BLaER1 treated with 17β-estradiol and CSF1 and Interleukin-3, amounts not matched to agents 10 nM and 100 nM (cell line): ENCODE results near the gene ZFYVE9.
"Not testable (repeated sequence)": the region's sequence is repeated elsewhere in the genome, so short reads cannot be mapped to it uniquely, and the experiment has no call there.

Source experiments
- H3K27ac ChIP-seq, 11 experiments: shearing (Covaris generic); formaldehyde crosslinking; 2 replicates each; pipeline ENCODE4 v1.8.1; 2022
- H3K27me3 ChIP-seq, 11 experiments: shearing (Covaris generic); formaldehyde crosslinking; 2 replicates each; pipeline ENCODE4 v1.8.1; 2022
- H3K36me3 ChIP-seq, 11 experiments: shearing (Covaris generic); formaldehyde crosslinking; 2 replicates each; pipeline ENCODE4 v1.8.1; 2022
- H3K4me1 ChIP-seq, 10 experiments: shearing (Covaris generic); formaldehyde crosslinking; 2 replicates each; pipeline ENCODE4 v1.8.1; 2022
- H3K4me2 ChIP-seq, 11 experiments: shearing (Covaris generic); formaldehyde crosslinking; 2 replicates each; pipeline ENCODE4 v1.8.1; 2022
- H3K4me3 ChIP-seq, 10 experiments: shearing (Covaris generic); formaldehyde crosslinking; 2 replicates each; pipeline ENCODE4 v1.8.1; 2022
- H3K9ac ChIP-seq, 11 experiments: shearing (Covaris generic); formaldehyde crosslinking; 2 replicates each; pipeline ENCODE4 v1.8.1; 2022
- H3K9me3 ChIP-seq, 11 experiments: shearing (Covaris generic); formaldehyde crosslinking; replicated peaks in 1 of 11; 2 replicates each; pipeline ENCODE4 v1.8.1; 2022
- H4K20me1 ChIP-seq, 11 experiments: shearing (Covaris generic); formaldehyde crosslinking; 2 replicates each; pipeline ENCODE4 v1.8.1; 2022
- Cebpa-rat ChIP-seq, 11 experiments: shearing (Covaris generic); IDR thresholded peaks; 2 replicates each; pipeline ENCODE4 v1.8.1; 2022

The ZFYVE9 gene

GRCh38 chr1:52180176-52180575 is 38.3 kb downstream of the ZFYVE9 start:
- peaks cover 35 to 65% (median 54%) of the 10 kb centered on the region in 11 experiments for H3K9me3 ChIP-seq
- no peak overlapping the region for H3K27ac ChIP-seq
- H3K4me3 ChIP-seq = no peak overlapping the region
- no peak overlapping the region for H3K4me2 ChIP-seq
- peaks cover 0 to 15% (median 0%) of the 10 kb centered on the region in 11 experiments; a peak in 2 of 22 replicates for H3K36me3 ChIP-seq
- H3K9ac ChIP-seq = no peak overlapping the region
- no peaks in the 10 kb centered on the region for H3K4me1 ChIP-seq
- H4K20me1 ChIP-seq = peaks cover 0 to 6% (median 0%) of the 10 kb centered on the region in 11 experiments; a peak in 2 of 22 replicates
- H3K27me3 ChIP-seq = no peaks in the 10 kb centered on the region
- no peak for TF ChIP-seq Cebpa-rat (IDR thresholded peaks at IDR 0.05)

DNA sequence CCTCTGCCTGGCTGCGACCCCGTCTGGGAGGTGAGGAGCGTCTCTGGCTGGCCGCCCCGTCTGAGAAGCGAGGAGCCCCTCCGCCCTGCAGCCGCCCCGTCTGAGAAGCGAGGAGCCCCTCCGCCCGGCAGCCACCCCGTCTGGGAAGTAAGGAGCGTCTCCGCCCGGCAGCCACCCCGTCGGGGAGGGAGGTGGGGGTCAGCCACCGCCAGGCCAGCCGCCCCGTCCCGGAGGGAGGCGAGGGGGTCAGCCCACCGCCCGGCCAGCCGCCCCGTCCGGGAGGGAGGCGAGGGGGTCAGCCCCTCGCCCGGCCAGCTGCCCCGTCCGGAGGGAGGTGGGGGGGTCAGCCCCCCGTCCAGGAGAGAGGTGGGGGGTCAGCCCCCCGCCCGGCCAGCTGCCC is 39.9 kb downstream of the ZFYVE9 start:
- H3K27ac ChIP-seq, H4K20me1 ChIP-seq, H3K27me3 ChIP-seq, H3K4me1 ChIP-seq, H3K4me3 ChIP-seq, H3K9ac ChIP-seq, H3K4me2 ChIP-seq: not testable (repeated sequence)
- Histone ChIP-seq H3K9me3 (peaks cover 41 to 64% (median 59%) of the 10 kb centered on the region in 11 experiments), H3K36me3 (peaks cover 0 to 21% (median 4%) of the 10 kb centered on the region in 11 experiments; a peak in 3 of 22 replicates)

GRCh38 chr1:52182328-52182727 is 40.4 kb downstream of the ZFYVE9 start:
- H3K27me3 ChIP-seq, H3K27ac ChIP-seq, H3K9ac ChIP-seq, H3K4me3 ChIP-seq, H4K20me1 ChIP-seq, H3K4me2 ChIP-seq, H3K4me1 ChIP-seq: not testable (repeated sequence)
- Histone ChIP-seq H3K9me3 (peaks cover 41 to 64% (median 59%) of the 10 kb centered on the region in 11 experiments), H3K36me3 (peaks cover 0 to 18% (median 4%) of the 10 kb centered on the region in 11 experiments; a peak in 3 of 22 replicates)

DNA sequence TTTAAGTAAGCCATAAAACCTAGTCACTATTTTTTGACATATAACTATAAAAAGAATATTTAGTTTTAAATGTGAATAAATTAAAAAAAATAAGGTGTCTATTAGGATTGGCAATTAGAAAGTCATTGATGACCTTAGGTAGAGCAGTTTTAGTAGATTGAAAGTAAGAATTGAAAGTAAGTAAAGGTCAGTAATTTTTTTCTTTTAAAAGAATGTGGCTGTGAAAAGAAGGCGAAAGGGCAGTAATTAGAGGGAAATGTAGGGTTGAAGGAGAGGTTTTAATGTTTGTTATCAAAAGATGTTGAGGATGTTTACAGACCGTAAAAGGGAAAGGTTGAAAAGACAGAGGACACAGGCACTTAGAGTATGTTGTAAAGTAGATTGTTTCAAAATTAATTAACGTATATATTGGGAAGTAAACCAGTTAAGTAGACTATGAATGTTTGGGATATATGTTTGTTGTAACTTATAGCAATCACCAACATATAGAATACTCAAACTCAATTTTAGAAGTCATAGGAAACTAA is 41.0 kb downstream of the ZFYVE9 start:
- H3K27ac ChIP-seq = no peak overlapping the region
- no peak overlapping the region for H3K9ac ChIP-seq
- no peaks in the 10 kb centered on the region for H3K27me3 ChIP-seq
- H4K20me1 ChIP-seq = peaks cover 0 to 6% (median 0%) of the 10 kb centered on the region in 11 experiments; a peak in 2 of 22 replicates
- TF ChIP-seq Cebpa-rat (IDR thresholded peaks at IDR 0.05) = no peak
- no peak overlapping the region for H3K4me3 ChIP-seq
- peaks cover 0 to 4% (median 0%) of the 10 kb centered on the region in 10 experiments; a peak in 3 of 20 replicates for H3K4me1 ChIP-seq
- peaks cover 0 to 13% (median 4%) of the 10 kb centered on the region in 11 experiments; a peak in 3 of 22 replicates for H3K36me3 ChIP-seq
- peaks cover 38 to 64% (median 54%) of the 10 kb centered on the region in 11 experiments for H3K9me3 ChIP-seq
- no peak overlapping the region for H3K4me2 ChIP-seq

DNA sequence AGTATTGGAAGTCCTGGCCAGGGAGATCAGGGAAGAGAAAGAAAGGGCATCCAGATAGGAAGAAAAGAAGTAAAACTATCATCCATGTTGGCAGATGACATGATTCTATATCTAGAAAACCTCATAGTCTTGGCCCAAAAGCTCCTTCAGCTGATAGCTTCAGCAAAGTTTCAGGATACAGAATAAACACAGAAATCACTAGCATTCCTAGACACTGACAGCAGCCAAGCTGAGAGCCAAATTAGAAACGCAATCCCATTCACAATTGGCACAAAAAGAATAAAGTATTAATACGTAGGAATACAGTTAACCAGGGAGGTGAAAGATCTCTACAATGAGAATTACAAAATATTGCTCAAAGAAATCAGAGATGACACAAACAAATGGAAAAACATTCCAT is 44.6 kb downstream of the ZFYVE9 start:
- H3K4me2 ChIP-seq = no peak overlapping the region
- no peak overlapping the region for H3K9ac ChIP-seq
- H3K9me3 ChIP-seq = peaks cover 21 to 42% (median 28%) of the 10 kb centered on the region in 11 experiments
- H3K27me3 ChIP-seq = no peaks in the 10 kb centered on the region
- peaks cover 0 to 13% (median 0%) of the 10 kb centered on the region in 11 experiments; a peak in 3 of 22 replicates for H3K36me3 ChIP-seq
- H4K20me1 ChIP-seq = peaks cover 0 to 21% (median 0%) of the 10 kb centered on the region in 11 experiments; a peak in 5 of 22 replicates
- no peak for TF ChIP-seq Cebpa-rat (IDR thresholded peaks at IDR 0.05)
- peaks cover 0 to 6% (median 0%) of the 10 kb centered on the region in 10 experiments; a peak in 3 of 20 replicates for H3K4me1 ChIP-seq
- no peak overlapping the region for H3K27ac ChIP-seq
- H3K4me3 ChIP-seq = no peak overlapping the region

DNA sequence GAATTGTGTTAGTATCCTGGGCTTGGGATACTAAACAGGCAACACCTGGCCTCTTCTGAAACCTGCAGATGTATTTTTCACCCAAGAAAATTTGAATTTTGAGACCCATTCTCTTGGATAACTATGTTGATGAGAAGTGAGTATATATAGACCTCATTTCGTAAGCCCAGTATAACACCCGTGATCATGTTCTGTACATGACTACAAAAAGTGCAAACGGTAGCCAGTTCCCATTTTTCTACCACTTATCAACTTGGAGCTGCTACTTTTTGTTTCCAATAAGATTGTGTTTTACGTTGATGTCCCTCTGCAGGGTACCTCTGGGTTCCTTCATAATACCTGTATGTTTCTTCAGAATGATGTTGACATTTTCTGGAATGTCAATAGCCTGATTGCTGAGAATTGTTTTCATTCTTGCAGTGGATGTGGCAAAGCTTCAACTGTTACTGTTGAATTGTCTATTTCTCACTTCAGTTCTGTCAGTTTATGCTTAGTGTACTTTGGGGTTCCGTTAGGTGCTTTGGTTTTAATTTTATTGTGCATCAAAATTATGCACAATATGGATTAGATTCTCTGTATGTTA is 48.1 kb downstream of the ZFYVE9 start:
- no peak overlapping the region for H3K27ac ChIP-seq
- no peak overlapping the region for H3K4me2 ChIP-seq
- TF ChIP-seq Cebpa-rat (IDR thresholded peaks at IDR 0.05) = no peak
- peaks cover 0 to 11% (median 0%) of the 10 kb centered on the region in 11 experiments; a peak in 2 of 22 replicates for H3K36me3 ChIP-seq
- H3K4me3 ChIP-seq = no peak overlapping the region
- H3K4me1 ChIP-seq = peaks cover 0 to 6% (median 0%) of the 10 kb centered on the region in 10 experiments; a peak in 3 of 20 replicates
- H4K20me1 ChIP-seq = peaks cover 0 to 41% (median 0%) of the 10 kb centered on the region in 11 experiments; a peak in 5 of 22 replicates
- H3K27me3 ChIP-seq = no peaks in the 10 kb centered on the region
- peaks cover 16 to 36% (median 22%) of the 10 kb centered on the region in 11 experiments for H3K9me3 ChIP-seq
- H3K9ac ChIP-seq = no peak overlapping the region

DNA sequence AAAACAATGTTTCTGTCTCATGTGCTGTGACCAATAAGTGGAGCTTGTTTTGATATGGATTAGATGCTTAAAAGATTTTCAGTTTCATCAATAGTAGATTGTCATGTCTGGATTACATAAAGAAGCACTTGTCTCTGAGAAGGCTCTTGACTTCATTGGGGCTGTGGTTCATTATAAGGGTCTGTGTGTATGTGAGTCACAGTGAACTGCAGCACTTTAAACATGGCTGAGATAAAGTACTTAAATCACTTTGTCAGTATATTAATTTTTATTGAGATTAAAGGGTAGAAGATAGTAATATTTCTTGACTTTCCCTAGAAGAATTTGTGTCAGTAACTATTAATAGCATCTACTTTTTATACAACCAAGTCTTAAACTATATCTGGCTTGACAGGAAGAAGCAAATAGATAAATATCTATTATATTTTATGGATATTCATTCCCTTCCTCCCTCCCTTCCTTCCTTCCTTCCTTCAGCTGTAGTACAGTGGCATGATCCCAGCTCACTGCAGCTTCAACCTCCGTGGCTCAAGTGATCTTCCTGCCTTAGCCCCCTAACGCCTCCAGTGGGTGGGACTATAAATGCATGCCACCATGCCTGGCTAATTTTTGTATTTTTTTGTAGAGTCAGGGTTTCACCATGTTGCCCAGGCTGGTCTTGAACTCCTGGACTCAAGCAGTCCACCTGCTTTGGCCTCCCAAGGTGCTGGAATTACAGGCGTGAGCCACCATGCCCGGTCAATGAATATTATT is 48.8 kb downstream of the ZFYVE9 start:
- no peak overlapping the region for H3K9ac ChIP-seq
- H3K36me3 ChIP-seq = peaks cover 0 to 11% (median 0%) of the 10 kb centered on the region in 11 experiments; a peak in 2 of 22 replicates
- H3K4me2 ChIP-seq = no peak overlapping the region
- H3K27ac ChIP-seq = no peak overlapping the region
- peaks cover 15 to 35% (median 21%) of the 10 kb centered on the region in 11 experiments for H3K9me3 ChIP-seq
- no peak overlapping the region for H3K4me3 ChIP-seq
- TF ChIP-seq Cebpa-rat (IDR thresholded peaks at IDR 0.05) = no peak
- peaks cover 0 to 6% (median 0%) of the 10 kb centered on the region in 10 experiments; a peak in 3 of 20 replicates for H3K4me1 ChIP-seq
- peaks cover 0 to 46% (median 0%) of the 10 kb centered on the region in 11 experiments; a peak in 5 of 22 replicates for H4K20me1 ChIP-seq
- no peaks in the 10 kb centered on the region for H3K27me3 ChIP-seq

- no peak for TF ChIP-seq Cebpa-rat (IDR thresholded peaks at IDR 0.05)
- Histone ChIP-seq H3K36me3 (peaks cover 0 to 9% (median 0%) of the 10 kb centered on the region in 11 experiments; a peak in 2 of 22 replicates), H3K4me1 (peaks cover 0 to 6% (median 0%) of the 10 kb centered on the region in 10 experiments; a peak in 3 of 20 replicates), H3K27ac (no peak overlapping the region), H3K9me3 (peaks cover 8 to 27% (median 15%) of the 10 kb centered on the region in 11 experiments), H3K4me3 (no peak overlapping the region), H3K4me2 (no peak overlapping the region), H4K20me1 (peaks cover 0 to 46% (median 0%) of the 10 kb centered on the region in 11 experiments; a peak in 5 of 22 replicates), H3K9ac (no peak overlapping the region), H3K27me3 (no peaks in the 10 kb centered on the region)
Measured at GRCh38 chr1:52191395-52191965, 49.6 kb downstream of the ZFYVE9 start.
